ENCODE measurements around the gene MSH2.

The MSH2 gene

DNA sequence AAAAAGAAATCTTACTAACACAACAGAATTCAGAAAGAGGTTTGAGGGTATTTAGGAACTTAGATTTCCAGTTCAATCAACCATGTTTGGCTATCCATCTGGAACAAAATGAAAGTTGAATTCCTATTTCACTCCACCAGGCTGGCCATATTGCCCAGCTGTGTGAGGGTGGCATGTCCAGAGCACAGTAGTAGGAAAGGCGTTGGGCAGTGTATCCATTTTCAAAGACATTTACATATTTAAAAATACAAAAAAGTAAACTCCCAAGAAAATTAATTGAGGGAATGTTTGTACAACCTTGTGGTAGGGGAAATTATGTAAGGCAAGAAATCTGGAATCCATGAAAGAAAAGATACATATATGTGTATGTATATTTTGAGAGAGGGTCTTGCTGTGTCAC is 21.5 kb upstream of the MSH2 start:
- TF ChIP-seq REST (IDR thresholded peaks at IDR 0.05; ENCODE audit: insufficient read depth in 1 of 2, low read depth in 2 of 2, low read length in 2 of 2) (no peak), TAF1 (IDR thresholded peaks at IDR 0.05; ENCODE audit: borderline replicate concordance, insufficient read depth, low read length) (no peak), POLR2AphosphoS5 (IDR thresholded peaks at IDR 0.05; ENCODE audit: low read depth, low read length) (no peak), FOXP2 (optimal IDR thresholded peaks at IDR 0.05; ENCODE audit: borderline replicate concordance, extremely low read depth, extremely low read length, insufficient read depth) (no peak), SIN3A (IDR thresholded peaks at IDR 0.05; ENCODE audit: borderline replicate concordance, insufficient read depth, low read length) (no peak)

DNA sequence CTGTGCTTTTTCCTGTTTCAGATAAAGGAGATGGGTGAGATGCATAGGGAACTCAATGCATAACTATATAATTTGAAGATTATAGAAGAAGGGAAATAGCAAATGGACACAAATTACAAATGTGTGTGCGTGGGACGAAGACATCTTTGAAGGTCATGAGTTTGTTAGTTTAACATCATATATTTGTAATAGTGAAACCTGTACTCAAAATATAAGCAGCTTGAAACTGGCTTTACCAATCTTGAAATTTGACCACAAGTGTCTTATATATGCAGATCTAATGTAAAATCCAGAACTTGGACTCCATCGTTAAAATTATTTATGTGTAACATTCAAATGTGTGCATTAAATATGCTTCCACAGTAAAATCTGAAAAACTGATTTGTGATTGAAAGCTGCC is 16.4 kb upstream of the MSH2 start:
- TF ChIP-seq TAF1 (IDR thresholded peaks at IDR 0.05; ENCODE audit: borderline replicate concordance, insufficient read depth, low read length) (no peak), SIN3A (IDR thresholded peaks at IDR 0.05; ENCODE audit: borderline replicate concordance, insufficient read depth, low read length) (no peak), POLR2AphosphoS5 (IDR thresholded peaks at IDR 0.05; ENCODE audit: low read depth, low read length) (no peak), REST (IDR thresholded peaks at IDR 0.05; ENCODE audit: insufficient read depth in 1 of 2, low read depth in 2 of 2, low read length in 2 of 2) (no peak), FOXP2 (optimal IDR thresholded peaks at IDR 0.05; ENCODE audit: borderline replicate concordance, extremely low read depth, extremely low read length, insufficient read depth) (no peak)

- no peak for TF ChIP-seq POLR2AphosphoS5 (IDR thresholded peaks at IDR 0.05; ENCODE audit: low read depth, low read length)
- no peak for TF ChIP-seq REST (IDR thresholded peaks at IDR 0.05; ENCODE audit: insufficient read depth in 1 of 2, low read depth in 2 of 2, low read length in 2 of 2)
- no peak for TF ChIP-seq SIN3A (IDR thresholded peaks at IDR 0.05; ENCODE audit: borderline replicate concordance, insufficient read depth, low read length)
Observed at GRCh38 chr2:47388888-47389287, 14.1 kb upstream of the MSH2 start.

GRCh38 chr2:47389692-47390091 is 13.3 kb upstream of the MSH2 start:
- TF ChIP-seq POLR2AphosphoS5 (IDR thresholded peaks at IDR 0.05; ENCODE audit: low read depth, low read length), result no peak
- TF ChIP-seq SIN3A (IDR thresholded peaks at IDR 0.05; ENCODE audit: borderline replicate concordance, insufficient read depth, low read length), result no peak
- TF ChIP-seq REST (IDR thresholded peaks at IDR 0.05; ENCODE audit: insufficient read depth in 1 of 2, low read depth in 2 of 2, low read length in 2 of 2), result no peak

GRCh38 chr2:47401789-47402554 is 984 bp upstream of the MSH2 start:
- no peak for TF ChIP-seq FOXP2 (optimal IDR thresholded peaks at IDR 0.05; ENCODE audit: borderline replicate concordance, extremely low read depth, extremely low read length, insufficient read depth)
- no peak for TF ChIP-seq TAF1 (IDR thresholded peaks at IDR 0.05; ENCODE audit: borderline replicate concordance, insufficient read depth, low read length)
- TF ChIP-seq SIN3A (IDR thresholded peaks at IDR 0.05; ENCODE audit: borderline replicate concordance, insufficient read depth, low read length), result no peak
- no peak for TF ChIP-seq REST (IDR thresholded peaks at IDR 0.05; ENCODE audit: insufficient read depth in 1 of 2, low read depth in 2 of 2, low read length in 2 of 2)
- TF ChIP-seq POLR2AphosphoS5 (IDR thresholded peaks at IDR 0.05; ENCODE audit: low read depth, low read length), result no peak

Data from PFSK-1 (cell line).